Activated CD4-positive, alpha-beta memory T cell treated with anti-CD3 and anti-CD28 coated beads, Interleukin-2, amount 10 ng/mL, durations not matched to agents 7 days and 5 days (primary cell): Measurements from ENCODE around the gene XIRP1. TPM values are rescaled to one million over a fixed set of nuclear protein-coding genes. Genes with fewer than 3 reads are reported as not detected.
A peak's percentile ranks its signal among the peaks of the same experiment; 100 is the strongest.
"Not testable (repeated sequence)": the region's sequence is repeated elsewhere in the genome, so short reads cannot be mapped to it uniquely, and the experiment has no call there.

Experiments used
- CTCF ChIA-PET: fragments of 350-600 bp; sonication (Branson Sonifier 250); formaldehyde crosslinking; loops from one replicate; lab custom pipeline; 2021; ENCODE audit warnings: antibody characterized with exemption, inconsistent platforms; lab: Charles Lee
- POLR2A ChIA-PET: fragments of 350-600 bp; sonication (Branson Sonifier 250); formaldehyde crosslinking; loops from one replicate; lab custom pipeline; 2021; ENCODE audit warnings: antibody characterized with exemption; lab: Charles Lee
- DNase-seq: peaks from one replicate; pipeline ENCODE4 v3.0.0-alpha.2; 2020
- H3K27ac Mint-ChIP-seq: one replicate; pipeline ENCODE4 v1.8.0; 2021; ENCODE audit warnings: mild to moderate bottlenecking, mixed read lengths
- H3K27me3 Mint-ChIP-seq: one replicate; pipeline ENCODE4 v1.8.0; 2021; ENCODE audit warnings: mixed read lengths
- H3K36me3 Mint-ChIP-seq: one replicate; pipeline ENCODE4 v1.8.0; 2021; ENCODE audit warnings: low read depth, mixed read lengths
- H3K4me1 Mint-ChIP-seq: one replicate; pipeline ENCODE4 v1.8.0; 2021; ENCODE audit warnings: mixed read lengths
- H3K4me3 Mint-ChIP-seq: one replicate; pipeline ENCODE4 v1.8.0; 2021; ENCODE audit warnings: mild to moderate bottlenecking, mixed read lengths
- H3K9me3 Mint-ChIP-seq: one replicate; pipeline ENCODE4 v1.8.0; 2021; ENCODE audit warnings: mixed read lengths
- total RNA-seq, 2 experiments: library from RNA; stranded (reverse); gene quantifications; one replicate each; pipeline ENCODE4 v1.2.3, GENCODE V29; 2021

The XIRP1 gene, protein sequence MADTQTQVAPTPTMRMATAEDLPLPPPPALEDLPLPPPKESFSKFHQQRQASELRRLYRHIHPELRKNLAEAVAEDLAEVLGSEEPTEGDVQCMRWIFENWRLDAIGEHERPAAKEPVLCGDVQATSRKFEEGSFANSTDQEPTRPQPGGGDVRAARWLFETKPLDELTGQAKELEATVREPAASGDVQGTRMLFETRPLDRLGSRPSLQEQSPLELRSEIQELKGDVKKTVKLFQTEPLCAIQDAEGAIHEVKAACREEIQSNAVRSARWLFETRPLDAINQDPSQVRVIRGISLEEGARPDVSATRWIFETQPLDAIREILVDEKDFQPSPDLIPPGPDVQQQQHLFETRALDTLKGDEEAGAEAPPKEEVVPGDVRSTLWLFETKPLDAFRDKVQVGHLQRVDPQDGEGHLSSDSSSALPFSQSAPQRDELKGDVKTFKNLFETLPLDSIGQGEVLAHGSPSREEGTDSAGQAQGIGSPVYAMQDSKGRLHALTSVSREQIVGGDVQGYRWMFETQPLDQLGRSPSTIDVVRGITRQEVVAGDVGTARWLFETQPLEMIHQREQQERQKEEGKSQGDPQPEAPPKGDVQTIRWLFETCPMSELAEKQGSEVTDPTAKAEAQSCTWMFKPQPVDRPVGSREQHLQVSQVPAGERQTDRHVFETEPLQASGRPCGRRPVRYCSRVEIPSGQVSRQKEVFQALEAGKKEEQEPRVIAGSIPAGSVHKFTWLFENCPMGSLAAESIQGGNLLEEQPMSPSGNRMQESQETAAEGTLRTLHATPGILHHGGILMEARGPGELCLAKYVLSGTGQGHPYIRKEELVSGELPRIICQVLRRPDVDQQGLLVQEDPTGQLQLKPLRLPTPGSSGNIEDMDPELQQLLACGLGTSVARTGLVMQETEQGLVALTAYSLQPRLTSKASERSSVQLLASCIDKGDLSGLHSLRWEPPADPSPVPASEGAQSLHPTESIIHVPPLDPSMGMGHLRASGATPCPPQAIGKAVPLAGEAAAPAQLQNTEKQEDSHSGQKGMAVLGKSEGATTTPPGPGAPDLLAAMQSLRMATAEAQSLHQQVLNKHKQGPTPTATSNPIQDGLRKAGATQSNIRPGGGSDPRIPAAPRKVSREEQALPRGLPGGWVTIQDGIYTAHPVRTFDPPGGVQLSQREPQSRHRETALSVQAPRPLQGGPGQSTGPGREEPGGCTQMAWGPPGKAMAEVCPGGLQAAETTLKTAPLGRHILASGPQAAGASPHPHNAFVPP (N-terminal part only)
- under 1 TPM; 0.03 to 0.05 TPM for total RNA-seq

GRCh38 chr3:39192490-39193092 is at the start of gene XIRP1:
Gene XIRP1 (minus strand): TSS chr3:39192595. CDS start chr3:39189445, 3,150 bp downstream.
- H3K9me3 Mint-ChIP-seq, result no peaks in the 10 kb centered on the region
- peaks cover 13% of the 10 kb centered on the region for H3K4me1 Mint-ChIP-seq
- no peaks in the 10 kb centered on the region for H3K36me3 Mint-ChIP-seq
- H3K4me3 Mint-ChIP-seq, result no peak within 1 kb of the TSS
- H3K27ac Mint-ChIP-seq, result peak within 1 kb of the TSS; percentile 22
- DNase-seq, result no peak
- POLR2A ChIA-PET, result interaction anchor here (0.6 to 6.0 kb wide), 3 partner anchors 64 to 696 kb away, joined by 3 to 39 read pairs (median 5); partner anchors contain the start of gene EXOG
- CTCF ChIA-PET, result interaction anchor here (1.4 to 18.5 kb wide), 6 partner anchors 13 to 186 kb away, joined by 4 to 633 read pairs (median 12); partner anchors contain the start of gene CX3CR1
- H3K27me3 Mint-ChIP-seq, result peaks cover 18% of the 10 kb centered on the region

GRCh38 chr3:39241561-39241960 is 49.2 kb upstream of the XIRP1 start:
- H3K27me3 Mint-ChIP-seq, result peaks cover 45% of the 10 kb centered on the region
- ChIA-PET POLR2A (interaction anchor here (1.1 kb wide), 1 partner anchor 16 kb away, joined by 3 read pairs; no protein-coding TSS in a partner anchor), CTCF (interaction anchor here (0.6 to 1.2 kb wide), 3 partner anchors 25 to 47 kb away, joined by 3 read pairs; no protein-coding TSS in a partner anchor)
- no peaks in the 10 kb centered on the region for H3K4me1 Mint-ChIP-seq
- H3K9me3 Mint-ChIP-seq, result no peaks in the 10 kb centered on the region
- H3K36me3 Mint-ChIP-seq, result no peaks in the 10 kb centered on the region
- DNase-seq, result no peak
- H3K4me3 Mint-ChIP-seq, result no peak overlapping the region
- no peak overlapping the region for H3K27ac Mint-ChIP-seq

GRCh38 chr3:39237027-39237426 is 44.6 kb upstream of the XIRP1 start:
- no peak for DNase-seq
- H3K27ac Mint-ChIP-seq, result no peak overlapping the region

GRCh38 chr3:39234651-39235050 is 42.3 kb upstream of the XIRP1 start:
- peak overlapping the region; percentile 26 for H3K4me3 Mint-ChIP-seq
- peaks cover 7% of the 10 kb centered on the region for H3K36me3 Mint-ChIP-seq
- no peaks in the 10 kb centered on the region for H3K9me3 Mint-ChIP-seq
- ChIA-PET POLR2A (interaction anchor here (1.1 to 1.8 kb wide), 8 partner anchors 10 to 53 kb away, joined by 3 to 8 read pairs (median 5); no protein-coding TSS in a partner anchor), CTCF (interaction anchor here (0.6 to 2.9 kb wide), 12 partner anchors 14 to 235 kb away, joined by 3 to 40 read pairs (median 4); no protein-coding TSS in a partner anchor)
- DNase-seq, result peak; percentile 67
- H3K27me3 Mint-ChIP-seq, result peaks cover 43% of the 10 kb centered on the region
- H3K4me1 Mint-ChIP-seq, result peaks cover 36% of the 10 kb centered on the region
- H3K27ac Mint-ChIP-seq, result peak overlapping the region; percentile 81

More at GRCh38 chr3:39237027-39237426, 44.6 kb upstream of the XIRP1 start:
- peaks cover 7% of the 10 kb centered on the region for H3K36me3 Mint-ChIP-seq
- peaks cover 31% of the 10 kb centered on the region for H3K4me1 Mint-ChIP-seq
- H3K9me3 Mint-ChIP-seq, result no peaks in the 10 kb centered on the region
- H3K4me3 Mint-ChIP-seq, result no peak overlapping the region
- ChIA-PET CTCF (no interaction called here), POLR2A (interaction anchor here (1.1 kb wide), 1 partner anchor 19 kb away, joined by 4 read pairs; no protein-coding TSS in a partner anchor)
- peaks cover 29% of the 10 kb centered on the region for H3K27me3 Mint-ChIP-seq

- Mint-ChIP-seq H3K27ac (no peak overlapping the region), H3K4me1 (peaks cover 36% of the 10 kb centered on the region), H3K9me3 (no peaks in the 10 kb centered on the region), H3K4me3 (no peak overlapping the region), H3K36me3 (peaks cover 7% of the 10 kb centered on the region), H3K27me3 (peaks cover 40% of the 10 kb centered on the region)
- ChIA-PET POLR2A (interaction anchor here (1.0 to 1.4 kb wide), 2 partner anchors 19 to 35 kb away, joined by 3 to 4 read pairs; no protein-coding TSS in a partner anchor), CTCF (interaction anchor here (1.2 to 2.9 kb wide), 4 partner anchors 13 to 55 kb away, joined by 3 to 40 read pairs (median 4); no protein-coding TSS in a partner anchor)
- no peak for DNase-seq
These were observed 40.5 kb upstream of the XIRP1 start for GRCh38 chr3:39232859-39233258.

- no peak overlapping the region for H3K4me3 Mint-ChIP-seq
- no peaks in the 10 kb centered on the region for H3K9me3 Mint-ChIP-seq
- peaks cover 7% of the 10 kb centered on the region for H3K36me3 Mint-ChIP-seq
- H3K4me1 Mint-ChIP-seq, result peaks cover 42% of the 10 kb centered on the region
- no peak for DNase-seq
- ChIA-PET POLR2A (no interaction called here), CTCF (interaction anchor here (1.6 kb wide), 1 partner anchor 58 kb away, joined by 9 read pairs; no protein-coding TSS in a partner anchor)
- H3K27ac Mint-ChIP-seq, result no peak overlapping the region
- peaks cover 41% of the 10 kb centered on the region for H3K27me3 Mint-ChIP-seq
These were observed 38.1 kb upstream of the XIRP1 start for GRCh38 chr3:39230453-39230852.

DNA sequence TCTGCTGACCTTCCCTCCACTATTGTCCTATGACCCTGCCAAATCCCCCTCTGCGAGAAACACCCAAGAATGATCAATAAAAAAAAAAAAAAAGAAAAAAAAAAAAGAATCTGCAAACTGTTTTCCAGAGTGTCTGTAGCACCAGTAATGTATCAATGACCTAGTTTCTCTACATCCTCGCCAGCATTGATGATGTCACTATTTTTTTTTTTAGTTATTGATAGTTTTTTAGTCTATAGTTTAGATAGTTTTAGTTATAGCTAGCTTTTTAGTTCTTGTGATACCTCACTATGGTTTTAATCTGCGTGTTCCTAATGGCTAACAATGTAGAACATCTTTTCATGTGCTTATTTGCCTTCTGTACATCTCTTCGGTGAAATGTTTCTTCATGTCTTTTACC is 36.1 kb upstream of the XIRP1 start:
- CTCF ChIA-PET, result interaction anchor here (0.8 to 1.4 kb wide), 3 partner anchors 20 to 60 kb away, joined by 3 to 6 read pairs (median 3); no protein-coding TSS in a partner anchor
- Mint-ChIP-seq H3K4me1 (peaks cover 30% of the 10 kb centered on the region), H3K27me3 (peaks cover 53% of the 10 kb centered on the region), H3K27ac (no peak overlapping the region), H3K9me3 (no peaks in the 10 kb centered on the region), H3K36me3 (peaks cover 3% of the 10 kb centered on the region), H3K4me3 (no peak overlapping the region)
- POLR2A ChIA-PET, result no interaction called here
- DNase-seq, result no peak

GRCh38 chr3:39227596-39227995 is 35.2 kb upstream of the XIRP1 start:
- Mint-ChIP-seq H3K4me1 (peaks cover 31% of the 10 kb centered on the region), H3K27me3 (peaks cover 56% of the 10 kb centered on the region)
- H3K27ac Mint-ChIP-seq, H3K9me3 Mint-ChIP-seq, H3K36me3 Mint-ChIP-seq, H3K4me3 Mint-ChIP-seq, CTCF ChIA-PET, POLR2A ChIA-PET, DNase-seq: not testable (repeated sequence)

DNA sequence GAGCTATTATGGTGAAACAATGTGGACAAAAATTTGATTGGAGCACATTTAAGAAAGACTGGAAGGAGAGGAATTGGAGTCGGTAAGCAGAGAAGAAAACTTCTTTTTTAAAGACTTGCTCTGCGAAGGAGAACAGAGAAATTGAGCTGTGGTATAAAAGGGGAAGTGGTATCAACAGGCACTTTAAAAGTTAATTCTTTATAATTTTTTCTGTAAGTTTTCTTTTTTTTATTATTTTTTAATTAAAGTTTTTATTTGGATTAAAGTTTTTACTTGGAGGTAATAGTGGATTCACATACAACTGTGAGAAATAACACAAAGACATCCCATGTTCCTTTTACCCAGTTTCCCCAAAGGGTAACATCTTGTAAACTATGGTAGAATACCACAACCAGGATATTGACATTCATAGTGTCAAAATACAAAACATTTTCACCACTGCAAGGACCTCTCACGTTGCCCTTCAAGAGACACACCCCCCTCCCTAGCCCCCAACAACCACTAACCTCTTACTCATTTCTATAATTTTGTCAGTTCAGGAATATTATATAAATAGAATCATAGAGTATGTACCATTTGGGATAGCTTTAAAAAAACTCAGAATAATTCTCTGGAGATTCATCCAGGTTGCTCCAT is 33.8 kb upstream of the XIRP1 start:
- CTCF ChIA-PET, result interaction anchor here (0.7 kb wide), 1 partner anchor 661 kb away, joined by 3 read pairs; no protein-coding TSS in a partner anchor

DNA sequence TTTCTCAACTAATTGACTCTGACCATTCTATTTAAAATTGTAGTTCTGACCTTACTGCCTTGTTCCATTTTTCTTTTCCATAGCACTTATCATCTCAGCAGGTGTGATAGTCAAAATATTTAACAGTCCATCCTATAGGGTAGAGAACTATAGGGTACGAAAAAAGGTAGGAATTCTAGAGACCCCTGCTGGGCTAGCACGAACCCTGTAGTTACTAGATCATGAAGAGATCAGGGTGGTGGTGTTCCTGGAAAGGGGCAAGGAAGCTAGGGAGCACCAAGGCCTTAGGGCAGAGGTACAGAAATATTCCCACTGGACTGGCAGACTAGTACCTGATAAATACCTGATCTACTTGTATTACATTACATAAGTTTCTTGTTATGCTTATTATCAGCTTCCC is 31.9 kb upstream of the XIRP1 start:
- Mint-ChIP-seq H3K9me3 (no peaks in the 10 kb centered on the region), H3K27me3 (peaks cover 42% of the 10 kb centered on the region), H3K27ac (no peak overlapping the region), H3K36me3 (peaks cover 7% of the 10 kb centered on the region), H3K4me1 (peaks cover 48% of the 10 kb centered on the region), H3K4me3 (no peak overlapping the region)
- CTCF ChIA-PET, result interaction anchor here (1.0 kb wide), 1 partner anchor 67 kb away, joined by 3 read pairs; no protein-coding TSS in a partner anchor
- no peak for DNase-seq
- POLR2A ChIA-PET, result no interaction called here

More for the DNA sequence above, 33.8 kb upstream of the XIRP1 start:
- no peaks in the 10 kb centered on the region for H3K9me3 Mint-ChIP-seq
- H3K4me3 Mint-ChIP-seq, result no peak overlapping the region
- peaks cover 45% of the 10 kb centered on the region for H3K27me3 Mint-ChIP-seq
- POLR2A ChIA-PET, result no interaction called here
- peaks cover under 1% of the 10 kb centered on the region for H3K36me3 Mint-ChIP-seq
- H3K4me1 Mint-ChIP-seq, result peaks cover 32% of the 10 kb centered on the region
- no peak overlapping the region for H3K27ac Mint-ChIP-seq
- DNase-seq, result no peak

GRCh38 chr3:39222939-39223338 is 30.5 kb upstream of the XIRP1 start:
- Mint-ChIP-seq H3K27ac (peak overlapping the region; percentile 12), H3K4me3 (no peak overlapping the region), H3K27me3 (peaks cover 43% of the 10 kb centered on the region), H3K36me3 (peaks cover 7% of the 10 kb centered on the region), H3K4me1 (peaks cover 48% of the 10 kb centered on the region), H3K9me3 (no peaks in the 10 kb centered on the region)
- DNase-seq, result no peak
- ChIA-PET POLR2A (no interaction called here), CTCF (interaction anchor here (1.1 kb wide), 1 partner anchor 65 kb away, joined by 4 read pairs; no protein-coding TSS in a partner anchor)
